ELF-1 (cell line): ENCODE data around the gene LEF1.
A peak's percentile ranks its signal among the peaks of the same experiment; 100 is the strongest.

ENCODE experiments used
- DNase-seq: peaks from one replicate; pipeline ENCODE4 v3.0.0-alpha.2; 2016; ENCODE audit warnings: low read depth, low spot score

LEF1 gene

GRCh38 chr4:108168671-108169523 is at the start of gene LEF1:
LEF1 (minus strand) TSS chr4:108168932; CDS start chr4:108167767, 1,165 bp downstream.
- DNase-seq, result peak; percentile 87

GRCh38 chr4:108216510-108216909 is 47.8 kb upstream of the LEF1 start:
- no peak for DNase-seq

GRCh38 chr4:108215055-108215454 is 46.3 kb upstream of the LEF1 start:
- no peak for DNase-seq

- no peak for DNase-seq
Measured at GRCh38 chr4:108213723-108214122, 45.0 kb upstream of the LEF1 start.

- DNase-seq, result no peak
Measured at GRCh38 chr4:108213308-108213707, 44.6 kb upstream of the LEF1 start.

- no peak for DNase-seq
Measured at GRCh38 chr4:108210989-108211835, 42.5 kb upstream of the LEF1 start.

- DNase-seq, result no peak
Measured at GRCh38 chr4:108209489-108209888, 40.8 kb upstream of the LEF1 start.

GRCh38 chr4:108205859-108206258 is 37.1 kb upstream of the LEF1 start:
- DNase-seq, result no peak

- no peak for DNase-seq
Measured at GRCh38 chr4:108204518-108204917, 35.8 kb upstream of the LEF1 start.

GRCh38 chr4:108203377-108203776 is 34.6 kb upstream of the LEF1 start:
- DNase-seq, result no peak

GRCh38 chr4:108201774-108202173 is 33.0 kb upstream of the LEF1 start:
- DNase-seq, result no peak

GRCh38 chr4:108199881-108200280 is 31.1 kb upstream of the LEF1 start:
- no peak for DNase-seq

GRCh38 chr4:108193886-108194672 is 25.3 kb upstream of the LEF1 start:
- DNase-seq, result peak; percentile 84

- no peak for DNase-seq
Measured at GRCh38 chr4:108192935-108193334, 24.2 kb upstream of the LEF1 start.

- peak; percentile 74 for DNase-seq
Measured at GRCh38 chr4:108192056-108192455, 23.3 kb upstream of the LEF1 start.

GRCh38 chr4:108191269-108191914 is 22.7 kb upstream of the LEF1 start:
- no peak for DNase-seq

- DNase-seq, result no peak
Measured at GRCh38 chr4:108188770-108189169, 20.0 kb upstream of the LEF1 start.

- DNase-seq, result no peak
Measured at GRCh38 chr4:108185252-108185651, 16.5 kb upstream of the LEF1 start.

- no peak for DNase-seq
Measured at GRCh38 chr4:108184453-108185049, 15.8 kb upstream of the LEF1 start.

- DNase-seq, result no peak
Measured at GRCh38 chr4:108181704-108182103, 13.0 kb upstream of the LEF1 start.

- DNase-seq, result no peak
Measured at GRCh38 chr4:108180513-108180912, 11.8 kb upstream of the LEF1 start.
